ENCODE measurements around the gene ARMH1.
"Not testable (repeated sequence)": the region's sequence is repeated elsewhere in the genome, so short reads cannot be mapped to it uniquely, and the experiment has no call there.

DNA sequence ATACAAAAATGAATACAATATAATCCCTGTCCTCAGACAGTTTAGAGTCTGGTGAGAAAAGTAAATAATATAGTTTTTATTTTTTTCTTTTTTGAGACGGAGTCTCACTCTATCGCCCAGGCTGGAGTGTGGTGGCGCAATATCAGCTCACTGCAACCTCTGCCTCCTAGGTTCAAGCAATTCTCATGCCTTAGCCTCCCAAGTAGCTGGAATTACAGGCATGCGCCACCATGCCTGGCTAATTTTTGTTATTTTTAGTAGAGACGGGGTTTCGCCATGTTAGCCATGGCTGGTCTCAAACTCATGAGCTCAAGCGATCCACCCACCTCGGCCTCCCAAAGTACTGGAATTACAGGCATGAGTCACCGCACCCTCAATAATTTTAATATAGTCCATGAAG lies 24.9 kb downstream of the ARMH1 start:
- TF ChIP-seq POLR2A (IDR thresholded peaks at IDR 0.05; ENCODE audit: low read length); GATA1 (IDR thresholded peaks at IDR 0.05; ENCODE audit: low read depth, low read length): not testable (repeated sequence)

Data from erythroblast (primary cell).